RKO (cell line): ENCODE measurements around the gene CCDC183.
"Not testable (repeated sequence)": the region's sequence is repeated elsewhere in the genome, so short reads cannot be mapped to it uniquely, and the experiment has no call there.

Experiments used
- DNase-seq: peaks from one replicate; pipeline ENCODE4 v3.0.0-alpha.2; 2016; ENCODE audit warnings: low spot score

The CCDC183 gene

DNA sequence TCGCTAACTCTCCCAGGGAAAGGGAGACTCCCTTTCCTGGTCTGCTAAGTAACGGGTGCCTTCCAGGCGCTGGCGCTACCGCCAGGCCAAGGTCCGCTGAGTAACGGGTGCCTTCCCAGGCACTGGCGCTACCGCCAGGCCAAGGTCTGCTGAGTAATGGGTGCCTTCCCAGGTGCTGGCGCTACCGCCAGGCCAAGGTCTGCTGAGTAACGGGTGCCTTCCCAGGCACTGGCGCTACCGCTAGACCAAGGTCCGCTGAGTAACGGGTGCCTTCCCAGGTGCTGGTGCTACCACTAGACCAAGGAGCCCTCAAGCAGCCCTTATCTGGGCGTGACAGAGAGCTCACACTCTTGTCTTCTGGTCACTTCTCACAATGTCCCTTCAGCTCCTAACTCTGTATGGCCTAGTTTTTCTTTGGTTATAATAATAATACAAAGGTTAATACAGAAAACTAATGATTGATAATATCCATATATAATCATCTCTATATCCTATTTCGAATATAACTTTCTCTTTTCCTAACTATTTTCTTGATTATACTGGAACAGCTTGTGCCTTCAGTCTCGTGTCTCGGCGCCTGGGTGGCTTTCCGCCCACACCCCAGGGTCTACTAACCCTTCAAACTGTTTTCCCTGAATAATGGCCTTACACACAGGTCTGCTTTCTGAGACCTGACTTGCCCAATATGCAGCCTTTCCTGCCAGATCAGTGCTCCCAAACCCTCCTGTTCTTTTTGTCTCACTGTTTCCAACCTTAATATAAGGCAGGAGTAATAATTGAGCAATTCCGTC is 10.4 kb upstream of the CCDC183 start:
- not testable (repeated sequence) for DNase-seq

DNA sequence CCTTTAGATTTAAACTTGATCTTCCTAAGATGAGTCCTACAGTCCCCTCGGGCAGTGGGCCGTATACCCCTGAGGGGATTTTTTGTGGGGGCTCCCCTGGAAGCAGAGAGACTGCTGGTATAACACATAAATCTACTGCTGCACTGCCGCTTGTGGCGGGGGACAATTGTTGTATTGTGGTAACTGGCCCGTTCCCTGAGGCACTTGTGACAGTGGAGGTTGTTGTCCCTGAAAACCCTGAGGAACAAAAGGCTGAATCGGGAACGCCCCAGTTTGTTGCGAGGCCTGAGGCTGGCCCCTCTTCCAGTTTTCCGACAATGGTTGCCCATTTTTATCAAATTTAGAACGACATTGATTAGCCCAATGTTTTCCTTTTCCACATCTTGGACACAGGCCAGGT is 9.7 kb upstream of the CCDC183 start:
- DNase-seq = no peak

DNA sequence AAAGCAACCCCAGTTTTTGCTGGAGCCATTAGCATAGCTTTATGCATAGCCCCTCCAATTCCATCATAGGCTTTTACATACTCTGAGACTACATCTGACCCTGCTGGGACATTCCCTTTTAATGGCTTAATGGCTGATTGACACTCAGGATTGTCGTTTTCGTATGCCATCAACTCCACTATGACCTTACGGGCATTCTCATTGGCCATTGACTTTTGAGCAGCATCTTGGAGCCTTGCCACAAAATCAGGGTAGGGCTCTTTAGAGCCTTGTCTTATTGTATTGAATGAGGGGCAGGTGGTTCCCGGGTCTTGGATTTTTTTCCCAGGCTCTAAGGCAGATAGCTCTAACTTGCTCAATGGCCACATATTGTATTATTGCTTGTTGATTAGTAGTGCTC is 9.2 kb upstream of the CCDC183 start:
- DNase-seq = not testable (repeated sequence)

DNA sequence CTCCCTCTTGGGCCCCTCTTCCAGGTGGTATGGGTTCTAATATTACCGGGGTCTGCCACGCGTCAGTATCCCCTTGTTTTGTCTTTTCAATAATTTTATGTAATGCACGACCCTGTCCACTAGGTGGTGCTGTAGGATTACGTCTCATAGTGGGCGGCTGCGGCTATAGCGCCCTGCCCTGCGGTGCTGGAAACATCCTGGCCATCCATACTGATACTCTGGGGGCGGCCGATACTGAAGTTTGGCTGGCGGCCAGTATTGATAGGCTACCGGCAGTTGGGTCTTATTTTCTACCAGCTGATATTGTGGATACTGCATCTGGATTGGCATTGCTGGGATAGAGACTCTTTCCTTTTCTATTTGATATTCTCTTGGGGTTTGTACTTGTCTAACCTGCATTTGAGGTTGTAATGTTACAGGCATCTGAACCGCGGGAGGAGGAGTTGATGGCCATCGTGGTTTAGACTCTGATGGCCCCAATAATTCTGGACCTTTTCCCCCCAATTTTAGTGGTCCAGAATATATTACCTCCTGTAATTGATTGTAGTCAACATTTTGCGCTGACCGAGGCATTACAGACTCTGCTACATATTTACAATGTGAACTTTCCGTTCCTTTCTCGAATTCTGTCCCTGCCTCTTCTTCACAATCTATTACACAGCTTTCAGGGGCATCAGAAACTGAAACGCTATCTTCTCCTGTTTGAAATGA is 8.3 kb upstream of the CCDC183 start:
- DNase-seq = peak; percentile 85

DNA sequence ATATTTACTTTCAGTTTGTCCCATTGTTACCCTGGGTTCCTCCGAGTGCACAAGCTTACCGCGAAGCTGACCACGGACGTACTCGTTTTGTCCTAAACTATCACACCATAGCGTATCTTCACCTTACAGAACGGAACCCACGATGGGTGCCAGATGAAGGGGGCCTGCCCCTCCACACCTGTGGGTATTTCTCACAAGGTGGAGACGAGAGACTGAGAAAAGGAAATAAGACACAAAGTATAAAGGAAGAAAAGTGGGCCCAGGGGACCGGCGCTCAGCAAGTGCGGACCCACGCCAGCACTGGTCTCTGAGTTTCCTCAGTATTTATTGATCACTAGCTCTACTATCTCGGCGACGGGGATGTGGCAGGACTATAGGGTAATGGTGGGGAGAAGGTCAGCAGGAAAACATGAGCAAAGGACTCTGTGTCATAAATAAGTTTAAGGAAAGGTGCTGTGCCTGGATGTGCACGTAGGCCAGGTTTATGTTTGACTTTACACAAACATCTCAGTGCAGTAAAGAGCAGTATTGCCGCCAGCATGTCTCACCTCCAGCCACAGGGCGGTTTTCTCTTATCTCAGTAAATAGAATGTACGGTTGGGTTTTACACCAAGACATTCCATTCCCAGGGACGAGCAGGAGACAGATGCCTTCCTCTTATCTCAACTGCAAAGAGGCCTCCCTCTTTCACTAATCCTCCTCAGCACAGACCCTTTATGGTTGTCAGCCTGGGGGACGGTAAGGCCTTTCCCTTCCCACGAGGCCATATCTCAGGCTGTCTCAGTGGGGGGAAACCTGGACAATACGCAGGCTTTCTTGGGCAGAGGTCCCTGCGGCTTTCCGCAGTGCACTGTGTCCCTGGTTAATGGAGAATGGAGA is 7.3 kb upstream of the CCDC183 start:
- not testable (repeated sequence) for DNase-seq

DNA sequence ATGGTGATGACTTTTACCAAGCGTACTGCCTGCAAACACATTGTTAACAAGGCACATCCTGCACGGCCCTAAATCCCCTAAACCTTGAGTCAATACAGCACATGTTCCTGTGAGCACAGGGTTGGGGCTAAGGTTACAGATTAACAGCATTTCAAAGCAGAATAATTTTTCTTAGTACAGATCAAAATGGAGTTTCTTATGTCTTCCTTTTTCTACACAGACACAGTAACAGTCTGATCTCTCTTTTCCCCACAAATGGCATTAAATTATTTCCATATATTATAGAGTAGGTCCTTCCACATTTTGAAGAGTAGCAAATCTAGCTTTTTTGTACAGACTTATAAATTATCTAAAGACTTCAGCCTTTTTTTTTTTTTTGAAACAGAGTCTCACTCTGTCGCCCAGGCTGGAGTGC is 6.6 kb upstream of the CCDC183 start:
- no peak for DNase-seq

DNA sequence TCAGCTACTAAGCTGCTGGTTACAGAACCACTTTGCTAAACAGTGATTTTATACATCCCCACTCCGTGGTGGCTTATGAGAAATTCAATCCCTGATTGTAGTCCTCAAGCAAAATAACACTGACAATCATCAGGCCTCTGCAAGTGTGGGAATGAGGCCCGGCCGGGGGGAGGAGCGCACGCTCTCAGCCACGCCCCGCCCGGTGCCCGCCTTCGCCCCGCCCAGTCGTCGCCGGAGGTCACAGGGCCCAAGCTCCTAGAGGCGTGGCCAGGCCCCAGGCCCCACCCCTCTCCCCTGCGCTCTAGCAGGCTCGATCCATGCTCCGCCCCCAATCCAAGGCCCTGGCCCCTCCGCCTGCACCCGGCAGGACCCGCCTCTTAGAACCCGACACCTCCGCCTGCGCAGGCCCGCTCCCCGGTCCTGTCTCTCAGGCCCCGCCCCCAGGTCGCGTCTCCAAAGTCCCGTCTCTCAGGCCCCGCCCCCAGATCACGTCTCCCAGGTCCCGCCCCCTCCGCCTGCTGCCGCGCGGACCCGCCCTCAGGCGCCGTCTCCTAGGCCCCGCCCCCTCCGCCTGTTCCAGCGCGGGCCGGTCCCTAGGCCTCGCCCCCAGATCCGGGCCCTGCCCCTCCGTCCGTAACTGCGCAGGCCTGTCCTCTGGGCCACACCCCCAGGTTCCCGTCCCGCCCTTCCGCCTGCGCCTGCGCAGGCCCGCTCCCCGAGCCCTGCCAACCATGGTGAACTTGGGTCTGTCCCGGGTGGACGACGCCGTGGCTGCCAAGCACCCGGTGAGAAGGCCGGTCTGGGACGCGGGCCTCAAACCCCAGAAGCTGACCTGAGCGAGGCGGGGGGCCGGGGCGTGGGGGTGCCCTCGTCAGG is 5.3 kb upstream of the CCDC183 start, which contains the start of gene TMEM141:
TMEM141 (plus strand) TSS at position 705 of the 876 bp plus-strand sequence; CDS start at position 732, 27 bp downstream.
- peak; percentile 100 for DNase-seq

DNA sequence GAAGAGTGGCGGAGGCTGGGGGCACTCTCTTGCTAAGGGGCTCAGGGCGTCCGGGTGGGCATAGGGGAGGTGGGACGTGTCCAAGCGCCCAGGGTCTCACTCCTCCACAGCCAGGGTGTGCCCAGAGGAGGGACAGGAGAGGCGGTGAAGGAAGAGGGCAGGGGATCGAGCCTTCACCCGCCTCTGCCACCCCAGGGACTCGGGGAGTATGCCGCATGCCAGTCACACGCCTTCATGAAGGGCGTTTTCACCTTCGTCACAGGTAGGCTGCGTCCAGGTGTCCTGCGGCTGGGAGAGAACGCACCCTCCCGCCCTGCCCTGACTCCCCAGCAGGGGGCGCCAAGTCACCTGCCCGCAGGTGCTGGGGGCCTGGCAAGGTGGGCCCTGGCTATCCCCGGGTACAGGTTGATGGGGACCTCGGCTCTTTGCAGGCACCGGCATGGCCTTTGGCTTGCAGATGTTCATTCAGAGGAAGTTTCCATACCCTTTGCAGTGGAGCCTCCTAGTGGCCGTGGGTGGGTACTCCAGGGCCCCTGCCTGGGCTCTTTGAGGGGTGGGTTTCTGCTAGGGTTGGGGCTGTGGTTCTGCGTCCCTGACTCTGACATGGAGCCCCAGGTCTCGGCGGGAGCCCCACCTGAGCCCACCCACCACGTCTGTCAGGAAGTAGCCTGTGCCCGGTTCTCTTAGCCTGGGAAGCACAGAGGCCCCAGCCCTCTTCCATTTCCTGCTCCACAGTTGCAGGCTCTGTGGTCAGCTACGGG is 4.4 kb upstream of the CCDC183 start:
- peak; percentile 57 for DNase-seq

DNA sequence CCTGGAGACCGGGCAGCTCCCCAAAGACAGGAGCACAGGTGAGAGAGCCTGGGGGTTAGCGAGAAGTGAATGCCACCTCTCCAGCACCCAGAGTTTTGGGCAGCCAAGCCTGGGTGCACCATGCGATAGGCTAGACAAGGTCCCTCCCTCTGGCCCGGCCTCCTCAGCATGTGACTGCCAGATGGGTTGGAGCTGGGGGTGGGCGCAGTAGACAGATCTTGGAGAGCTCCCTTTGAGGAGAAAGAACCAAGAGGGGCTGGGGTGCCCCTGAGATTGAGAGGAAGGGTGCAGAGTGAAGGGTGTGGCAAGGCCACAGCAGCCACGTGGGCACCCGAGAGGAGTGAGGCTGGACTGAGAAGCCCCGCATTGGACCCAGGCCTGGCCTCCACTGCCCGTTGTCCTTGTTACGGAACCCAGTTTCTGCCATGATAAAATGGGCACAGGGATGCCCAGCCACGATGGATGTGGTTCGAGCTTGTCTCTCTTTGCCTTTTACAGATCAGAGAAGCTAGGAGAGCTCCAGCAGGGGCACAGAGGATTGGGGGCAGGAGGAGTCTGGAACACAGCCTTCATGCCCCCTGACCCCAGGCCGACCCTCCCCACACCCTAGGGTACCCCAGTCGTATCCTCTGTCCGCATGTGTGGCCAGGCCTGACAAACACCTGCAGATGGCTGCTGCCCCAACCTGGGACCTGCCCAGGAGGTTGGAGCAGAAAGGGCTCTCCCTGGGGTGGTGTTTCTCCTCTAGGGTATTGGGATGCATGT is 3.6 kb upstream of the CCDC183 start:
- no peak for DNase-seq

DNA sequence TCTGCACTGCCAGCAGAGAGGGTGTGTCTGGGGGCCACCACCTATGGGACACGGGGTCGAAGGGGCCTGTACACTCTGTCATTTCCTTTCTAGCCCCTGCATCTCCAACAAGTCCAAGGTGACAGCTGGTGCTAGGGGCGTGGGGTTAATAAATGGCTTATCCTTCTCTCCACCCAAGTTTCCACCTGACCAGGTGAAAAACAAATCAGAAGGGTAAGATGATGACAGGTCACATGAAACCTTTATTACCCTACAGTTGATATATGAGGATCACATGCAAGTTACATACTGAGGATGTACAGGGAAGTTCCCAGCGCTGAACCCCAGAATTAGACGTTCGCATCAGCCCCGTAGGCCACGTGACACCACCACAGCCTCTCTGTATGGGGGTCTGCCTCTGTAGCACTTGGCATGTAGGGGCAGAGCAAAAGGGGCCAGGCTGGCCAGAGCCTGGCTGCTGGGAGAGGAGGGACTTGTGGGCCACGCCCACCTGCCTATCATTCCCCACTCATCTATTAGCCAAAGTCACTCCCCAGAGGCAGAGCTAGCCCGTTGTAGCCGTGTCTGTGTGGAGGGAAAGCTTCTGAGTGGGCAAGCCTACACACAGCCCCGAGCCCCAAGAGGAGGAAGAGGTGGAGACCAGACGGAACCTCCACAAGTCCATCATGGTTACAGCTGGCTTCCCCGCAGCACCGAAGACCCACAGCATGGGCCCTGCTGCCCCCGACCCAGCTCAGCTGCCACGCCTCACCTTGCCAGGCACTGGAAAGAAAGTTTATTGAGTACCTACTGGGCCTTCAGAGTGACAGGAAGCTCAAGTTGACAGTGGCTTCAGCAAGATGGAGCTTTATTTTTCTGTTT is 2.8 kb upstream of the CCDC183 start:
- DNase-seq = no peak

DNA sequence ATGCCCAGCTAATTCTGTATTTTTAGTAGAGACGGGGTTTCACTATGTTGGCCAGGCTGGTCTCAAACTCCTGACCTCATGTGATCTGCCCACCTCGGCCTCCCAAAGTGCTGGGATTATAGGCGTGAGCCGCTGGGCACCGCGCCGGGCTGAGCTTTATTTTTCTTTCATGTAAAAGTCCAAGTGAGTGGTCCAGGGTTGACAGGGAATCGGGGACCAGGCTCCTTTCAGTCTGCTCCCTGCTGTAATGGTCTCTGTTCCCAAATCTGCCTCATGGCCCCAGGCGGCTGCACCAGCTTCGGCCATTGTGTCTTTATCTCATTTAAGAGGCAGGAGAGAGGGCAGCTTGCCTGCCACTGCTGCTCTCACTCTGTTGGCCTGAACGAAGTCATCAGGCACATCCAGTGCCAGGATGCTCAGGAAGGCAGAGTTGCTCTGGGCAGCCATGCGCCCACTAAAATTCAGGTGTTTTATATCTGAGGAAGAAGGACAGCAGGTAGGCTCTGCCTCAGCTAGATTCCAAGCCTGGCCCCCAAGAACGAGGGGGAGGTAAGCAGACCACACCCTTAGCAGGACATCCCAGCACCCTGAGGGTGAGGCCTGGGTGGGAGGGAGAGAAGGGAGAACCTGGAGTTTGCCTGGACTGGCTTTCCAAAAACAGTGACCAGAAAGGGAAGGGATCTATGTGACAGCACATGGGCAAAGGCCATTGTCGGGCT is 1.7 kb upstream of the CCDC183 start:
- no peak for DNase-seq

DNA sequence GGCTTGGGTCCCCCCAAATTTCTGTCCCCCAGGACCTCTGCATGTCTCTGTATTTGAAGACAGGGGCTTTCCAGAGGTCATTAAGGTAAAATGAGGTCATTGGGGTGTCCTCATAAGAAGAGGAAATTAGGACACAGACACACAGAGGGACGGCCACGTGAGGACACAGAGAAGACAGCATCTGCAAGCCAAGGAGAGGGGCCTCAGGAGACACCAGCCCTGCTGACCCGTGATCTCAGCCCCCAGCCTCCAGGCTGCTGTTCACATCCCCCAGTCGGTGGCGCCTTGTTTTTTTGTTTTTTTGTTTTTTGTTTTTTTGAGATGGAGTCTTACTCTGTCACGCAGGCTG is 1.2 kb upstream of the CCDC183 start:
- no peak for DNase-seq

DNA sequence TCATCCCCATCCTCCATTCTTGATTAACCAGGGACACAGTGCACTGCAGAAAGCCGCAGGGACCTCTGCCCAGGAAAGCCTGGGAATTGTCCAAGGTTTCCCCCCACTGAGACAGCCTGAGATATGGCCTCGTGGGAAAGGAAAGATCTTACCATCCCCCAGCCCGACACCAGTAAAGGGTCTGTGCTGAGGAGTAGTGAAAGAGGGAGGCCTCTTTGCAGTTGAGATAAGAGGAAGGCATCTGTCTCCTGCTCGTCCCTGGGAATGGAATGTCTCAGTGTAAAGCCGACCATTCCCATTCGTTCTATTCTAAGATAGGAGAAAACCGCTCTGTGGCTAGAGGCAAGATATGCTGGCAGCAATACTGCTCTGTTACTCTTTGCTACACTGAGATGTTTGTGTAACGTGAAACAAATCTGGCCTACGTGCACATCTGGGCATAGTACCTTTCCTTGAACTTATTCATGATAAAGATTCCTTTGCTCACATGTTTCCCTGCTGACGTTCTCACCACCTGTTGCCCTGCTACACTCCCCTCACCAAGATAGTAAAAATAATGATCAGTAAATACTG is 723 bp downstream of the CCDC183 start:
- DNase-seq = not testable (repeated sequence)

DNA sequence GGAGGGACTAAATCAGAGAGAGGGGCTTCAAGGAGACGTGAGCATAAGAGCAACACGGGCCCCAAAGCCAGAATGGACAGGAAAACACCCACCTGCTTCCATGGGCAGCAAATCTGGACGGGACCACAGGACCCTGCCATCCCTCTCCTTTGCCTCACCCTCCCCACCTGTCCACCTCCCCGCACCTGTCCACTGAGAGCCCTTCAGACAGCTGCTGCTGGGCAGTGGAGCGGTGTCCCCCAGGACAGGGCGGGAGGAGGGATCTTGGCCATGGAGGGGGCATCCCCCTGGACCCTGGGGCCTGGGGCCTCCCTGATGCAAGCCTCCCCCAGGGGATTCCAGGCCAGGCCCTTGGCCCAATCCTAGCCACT is 2.6 kb downstream of the CCDC183 start:
- no peak for DNase-seq

DNA sequence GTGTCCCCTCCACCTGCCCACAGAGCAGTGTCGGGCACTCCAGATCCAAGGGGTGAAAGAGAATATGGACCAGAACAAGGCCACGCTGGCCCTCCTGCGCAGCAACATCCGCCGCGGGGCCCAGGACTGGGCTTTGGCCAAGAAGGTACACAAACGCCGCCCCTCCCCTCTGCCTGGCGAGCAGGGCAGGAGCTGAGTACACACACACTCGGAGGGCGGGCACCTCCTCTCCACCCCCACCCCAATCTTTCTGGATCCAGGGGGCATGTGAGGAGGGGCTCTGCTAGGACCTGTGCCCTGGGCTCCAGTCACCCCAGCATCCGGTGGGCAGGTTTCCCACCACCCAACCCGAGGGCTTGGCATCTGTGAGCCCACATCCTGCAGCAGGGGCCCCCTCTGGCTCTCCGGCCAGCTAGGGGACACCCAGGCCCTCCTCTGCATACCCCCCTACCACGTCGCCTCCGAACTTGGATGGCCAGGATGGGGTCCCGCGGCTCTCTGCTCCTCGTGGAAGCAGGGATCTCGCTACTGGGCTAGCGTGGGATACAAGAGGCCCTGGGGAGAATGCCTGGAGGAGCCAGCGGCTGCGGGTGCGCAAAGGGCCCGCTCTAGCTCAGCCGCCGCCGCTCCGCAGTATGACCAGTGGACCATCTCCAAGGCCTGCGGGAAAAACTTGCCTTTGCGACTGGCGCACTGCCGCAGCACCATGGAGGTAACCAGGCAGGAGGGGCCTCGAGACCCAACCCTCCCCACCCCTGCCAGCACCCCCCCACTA is 3.1 kb downstream of the CCDC183 start:
- DNase-seq = no peak

DNA sequence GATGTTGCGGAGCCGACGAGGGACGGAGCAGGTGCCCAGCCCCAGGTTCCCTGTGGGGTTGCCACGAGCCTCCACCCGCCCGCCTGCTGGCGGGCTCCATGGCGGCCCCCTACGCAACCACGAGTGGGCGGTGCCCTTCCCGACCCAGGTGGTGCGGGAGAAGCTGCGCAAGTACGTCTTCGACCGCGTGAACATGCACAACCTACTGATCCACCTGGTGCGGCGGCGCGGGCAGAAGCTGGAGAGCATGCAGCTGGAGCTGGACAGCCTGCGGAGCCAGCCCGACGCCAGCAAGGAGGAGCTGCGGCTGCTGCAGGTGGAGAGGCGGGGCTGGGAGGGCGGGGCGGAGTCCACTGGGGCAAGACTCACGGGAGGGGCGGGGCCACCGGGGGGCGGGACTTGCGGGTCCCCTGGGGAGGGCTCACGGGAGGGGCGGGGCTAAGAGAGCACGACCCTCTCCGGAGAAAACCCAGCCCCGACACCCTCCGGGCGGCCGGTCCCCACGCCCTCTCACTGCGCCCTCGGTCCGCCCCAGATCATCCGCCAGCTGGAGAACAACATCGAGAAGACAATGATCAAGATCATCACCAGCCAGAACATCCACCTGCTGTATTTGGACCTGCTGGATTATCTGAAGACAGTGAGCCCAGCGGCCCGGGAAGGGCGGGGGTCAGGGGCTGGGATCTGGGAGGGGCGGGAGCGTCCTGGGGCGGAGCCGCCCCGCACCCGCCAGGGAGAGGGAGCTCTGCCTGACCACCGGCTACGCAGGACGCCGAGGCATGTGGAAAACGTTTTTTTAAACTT is 3.9 kb downstream of the CCDC183 start:
- DNase-seq = peak; percentile 71
